Motor neuron (in vitro differentiated cells): ENCODE results near the gene CDS2. TPM values are rescaled to one million over a fixed set of nuclear protein-coding genes. Genes with fewer than 3 reads are reported as not detected.

Source experiments
- ATAC-seq, 8 experiments: fragments of 200-7000 bp; cut with Tn5 transposase; replicated peaks in 6 of 8; 2 replicates each; pipeline ENCODE4 v1.8.0; 2021; ENCODE audit warnings: mild to moderate bottlenecking in 8 of 8, moderate library complexity in 8 of 8
- H3K27ac ChIP-seq, 2 donors: fragments of 250-450 bp; sonication (Bioruptor Pico); 2 replicates each; pipeline ENCODE4 v1.9.0; 2021; ENCODE audit warnings: antibody characterized with exemption in 2 of 2, mild to moderate bottlenecking in 2 of 2, moderate library complexity in 1 of 2
- H3K4me1 ChIP-seq, 2 donors: fragments of 250-450 bp; sonication (Bioruptor Pico); replicated peaks in 1 of 2; 2 replicates each; pipeline ENCODE4 v1.6.1; 2021; ENCODE audit warnings: antibody characterized with exemption in 2 of 2, mild to moderate bottlenecking in 2 of 2, moderate library complexity in 1 of 2
- H3K4me3 ChIP-seq, 5 donors: fragments of 250-450 bp; sonication (Bioruptor Pico); 2 replicates each; pipeline ENCODE4 v1.9.0; 2021; ENCODE audit warnings: antibody characterized with exemption in 5 of 5, mild to moderate bottlenecking in 5 of 5, moderate library complexity in 4 of 5
- WGBS, 10 experiments: fragments of 450-650 bp; shearing (Covaris generic); methylation state at CpG; one replicate each; pipeline ENCODE4 v1.0.0; 2022; 5-methylcytosine and 5-hydroxymethylcytosine counted together
- in situ Hi-C, 9 experiments: fragments of 400-800 bp; cut with MboI; loops; one replicate each; pipeline ENCODE4 v1.15.0; 2021; ENCODE audit warnings: low sequenced_read_pairs in 9 of 9, low pct_unique_long_range_greater_than_20kb in 2 of 9; ENCODE audit not compliant: unreplicated experiment in 9 of 9
- total RNA-seq, 8 experiments: library from RNA; unstranded; fragments of 300-600 nt; gene quantifications; 2 replicates each; pipeline versions ENCODE4 v1.2.3 to v1.2.4, GENCODE V29; 2022

Gene CDS2
- total RNA-seq, 8 experiments from 2014 or later, result 18.6 to 55.0 (median 32.8) TPM

- 8 to 69% (median 45%) methylated on average over 2 to 8 of the region's 9 CpGs for WGBS, 10 experiments
- Histone ChIP-seq H3K4me1 (peaks cover 5 to 11% of the 10 kb centered on the region in 2 donors), H3K4me3 (peak overlapping the region in 1 of 5 donors; percentile 16), H3K27ac (no peak overlapping the region)
- peak in 3 of 8 experiments; percentile 32 to 56 (median 44) for ATAC-seq
- in situ Hi-C loops, result loop anchor here in 1 of 9 experiments (10.0 kb wide), 1 partner anchor 68 kb away; the partner anchor contains the start of gene CDS2
Observed at GRCh38 chr20:5192570-5193431, 66.0 kb downstream of the CDS2 start.

GRCh38 chr20:5195655-5196054 is 68.8 kb downstream of the CDS2 start:
- H3K4me1 ChIP-seq, result peaks cover 5 to 11% of the 10 kb centered on the region in 2 donors
- 70 to 90% methylated on average over 2 of the region's 4 CpGs; no CpG with 5 or more reads in 8 of the 10 experiments for WGBS, 10 experiments
- no peak overlapping the region for H3K4me3 ChIP-seq
- H3K27ac ChIP-seq, result no peak overlapping the region
- ATAC-seq, result no peak
- in situ Hi-C loops, result loop anchor here in 1 of 9 experiments (10.0 kb wide), 1 partner anchor 71 kb away; the partner anchor contains the start of gene CDS2

- Histone ChIP-seq H3K4me3 (no peak overlapping the region), H3K27ac (no peak overlapping the region), H3K4me1 (peaks cover 5 to 11% of the 10 kb centered on the region in 2 donors)
- peak in 2 of 8 experiments; percentile 25 to 80 for ATAC-seq
- in situ Hi-C loops, result loop anchor here in 1 of 9 experiments (10.0 kb wide), 1 partner anchor 71 kb away; the partner anchor contains the start of gene CDS2
- 24 to 92% (median 60%) methylated on average over 1 to 4 of the region's 4 CpGs; no CpG with 5 or more reads in 5 of the 10 experiments for WGBS, 10 experiments
Observed at GRCh38 chr20:5196149-5196548, 69.3 kb downstream of the CDS2 start.

GRCh38 chr20:5197270-5197827 is 70.5 kb downstream of the CDS2 start:
- peaks cover 0 to 6% of the 10 kb centered on the region in 2 donors for H3K4me1 ChIP-seq
- in situ Hi-C loops, result loop anchor here in 1 of 9 experiments (10.0 kb wide), 1 partner anchor 73 kb away; the partner anchor contains the start of gene CDS2
- no peak overlapping the region for H3K4me3 ChIP-seq
- ATAC-seq, result no peak
- H3K27ac ChIP-seq, result no peak overlapping the region
- WGBS, 10 experiments, result 78 to 95% (median 87%) methylated on average over 2 to 8 of the region's 11 CpGs; no CpG with 5 or more reads in 2 of the 10 experiments

GRCh38 chr20:5197847-5198650 is 71.2 kb downstream of the CDS2 start:
- H3K4me3 ChIP-seq, result no peak overlapping the region
- peak in 3 of 8 experiments; percentile 16 to 64 (median 38) for ATAC-seq
- no peak overlapping the region for H3K27ac ChIP-seq
- in situ Hi-C loops, result loop anchor here in 1 of 9 experiments (10.0 kb wide), 1 partner anchor 73 kb away; the partner anchor contains the start of gene CDS2
- WGBS, 10 experiments, result 72 to 100% (median 79%) methylated on average over 2 to 4 of the region's 10 CpGs; no CpG with 5 or more reads in 4 of the 10 experiments
- peaks cover 0 to 6% of the 10 kb centered on the region in 2 donors for H3K4me1 ChIP-seq

GRCh38 chr20:5198651-5198924 is 71.8 kb downstream of the CDS2 start:
- 84 to 97% (median 91%) methylated on average over 5 to 7 of the region's 8 CpGs; no CpG with 5 or more reads in 6 of the 10 experiments for WGBS, 10 experiments
- Histone ChIP-seq H3K27ac (no peak overlapping the region), H3K4me1 (peaks cover 0 to 6% of the 10 kb centered on the region in 2 donors), H3K4me3 (no peak overlapping the region)
- ATAC-seq, result no peak
- in situ Hi-C loops, result loop anchor here in 1 of 9 experiments (10.0 kb wide), 1 partner anchor 74 kb away; the partner anchor contains the start of gene CDS2

- in situ Hi-C loops, result loop anchor here in 4 of 9 experiments (25.0 kb wide), 1 partner anchor 234 kb away; no protein-coding TSS in a partner anchor
- 84 to 100% (median 96%) methylated on average over 2 to 4 of the region's 4 CpGs; no CpG with 5 or more reads in 4 of the 10 experiments for WGBS, 10 experiments
Observed at GRCh38 chr20:5203380-5203779, 76.6 kb downstream of the CDS2 start.

GRCh38 chr20:5205348-5206210 is 78.8 kb downstream of the CDS2 start:
- H3K27ac ChIP-seq, result no peak overlapping the region
- in situ Hi-C loops, result loop anchor here in 4 of 9 experiments (25.0 kb wide), 1 partner anchor 232 kb away; no protein-coding TSS in a partner anchor
- ATAC-seq, result peak; percentile 81 to 100 (median 97)
- H3K4me3 ChIP-seq, result no peak overlapping the region
- H3K4me1 ChIP-seq, result peaks cover 0 to 5% of the 10 kb centered on the region in 2 donors
- 0 to 57% (median 30%) methylated on average over 1 to 6 of the region's 10 CpGs for WGBS, 10 experiments

More at GRCh38 chr20:5203380-5203779, 76.6 kb downstream of the CDS2 start:
- Histone ChIP-seq H3K27ac (no peak overlapping the region), H3K4me1 (peaks cover 0 to 5% of the 10 kb centered on the region in 2 donors), H3K4me3 (no peak overlapping the region)
- no peak for ATAC-seq

- in situ Hi-C loops, result loop anchor here in 4 of 9 experiments (25.0 kb wide), 1 partner anchor 230 kb away; no protein-coding TSS in a partner anchor
- peaks cover 0 to 5% of the 10 kb centered on the region in 2 donors for H3K4me1 ChIP-seq
- H3K27ac ChIP-seq, result no peak overlapping the region
- no peak for ATAC-seq
- H3K4me3 ChIP-seq, result no peak overlapping the region
Observed at GRCh38 chr20:5207138-5207537, 80.3 kb downstream of the CDS2 start.

GRCh38 chr20:5211803-5212714 is 85.3 kb downstream of the CDS2 start:
- Histone ChIP-seq H3K27ac (no peak overlapping the region), H3K4me3 (no peak overlapping the region), H3K4me1 (no peaks in the 10 kb centered on the region)
- 69 to 100% (median 100%) methylated on average over 2 to 5 of the region's 8 CpGs; no CpG with 5 or more reads in 1 of the 10 experiments for WGBS, 10 experiments
- ATAC-seq, result no peak
- in situ Hi-C loops, result loop anchor here in 4 of 9 experiments (25.0 kb wide), 1 partner anchor 225 kb away; no protein-coding TSS in a partner anchor
